ENCODE measurements around the gene UCN2. TPM values are rescaled to one million over a fixed set of nuclear protein-coding genes. Genes with fewer than 3 reads are reported as not detected.
A peak's percentile ranks its signal among the peaks of the same experiment; 100 is the strongest.

Gene UCN2
- total and polyA plus RNA-seq, 2 of the 4 experiments (the other 2 are of a cell fraction): 0.54 to 2.7 TPM

- ATAC-seq (ENCODE audit: low read depth) (peak; percentile 6; the same call in 1 of the 2 replicates), DNase-seq (peak; percentile 45)
- intact Hi-C loops (cut with micrococcal nuclease) (loop anchor here (2.0 kb wide), 1 partner anchor 44 kb away; no protein-coding TSS in a partner anchor), dilution Hi-C loops (cut with HindIII; ENCODE audit: low sequenced_read_pairs, unreplicated experiment) (no loop called here), in situ Hi-C loops (cut with MboI; ENCODE audit: low sequenced_read_pairs) (no loop called here)
- no peaks in the 10 kb centered on the region for H3K27me3 ChIP-seq (ENCODE audit: control insufficient read depth, insufficient read depth, low read length)
- peaks cover 5% of the 10 kb centered on the region for H3K9me3 ChIP-seq (ENCODE audit: control insufficient read depth, insufficient read depth, low read length)
- no peak overlapping the region; a peak in 1 of 4 replicates for H4K8ac ChIP-seq (ENCODE audit: low read depth in 2 of 2, low read length in 2 of 2)
- no peak overlapping the region; the same call in 1 of the 2 replicates for H3K18ac ChIP-seq (ENCODE audit: low read depth, low read length)
- H3K36me3 ChIP-seq (ENCODE audit: control insufficient read depth, insufficient read depth, low read length): peaks cover 2% of the 10 kb centered on the region
- no peak overlapping the region for H3K14ac ChIP-seq (replicated peaks; ENCODE audit: low read depth, low read length)
- H3K9ac ChIP-seq (ENCODE audit: low read depth, low read length): no peak overlapping the region
- no peak overlapping the region for H2AFZ ChIP-seq (replicated peaks; ENCODE audit: low read length, poor library complexity)
- WGBS, 2 experiments (ENCODE audit: extremely low coverage in 2 of 2, insufficient read length in 1 of 2): no CpG with 5 or more reads among the region's 1 CpG
- no TSS peak for BruUV-seq (replicated peaks)
- H3K56ac ChIP-seq (ENCODE audit: extremely low read depth, insufficient read depth, low read length): no peak overlapping the region
- H3K79me1 ChIP-seq (ENCODE audit: low read depth in 1 of 2, low read length in 2 of 2): peaks cover 3 to 19% of the 10 kb centered on the region in 2 experiments; a peak in 3 of 4 replicates
- peak overlapping the region; percentile 99 for H3K27ac ChIP-seq (ENCODE audit: insufficient read depth, low read length)
- no peak overlapping the region for H3K4me3 ChIP-seq (ENCODE audit: insufficient read depth, low read depth, low read length)
- H3K4me1 ChIP-seq (ENCODE audit: control insufficient read depth, insufficient read depth, low read length): peaks cover 23% of the 10 kb centered on the region
- H3K9me1 ChIP-seq (ENCODE audit: insufficient read depth, low read length): peaks cover 5% of the 10 kb centered on the region
- no peak overlapping the region for H3K23ac ChIP-seq (ENCODE audit: low read depth, low read length)
- H2AK9ac ChIP-seq (replicated peaks; ENCODE audit: low read depth, low read length, poor library complexity): no peak overlapping the region
- H4K91ac ChIP-seq (ENCODE audit: insufficient read depth, low read depth, low read length): no peak overlapping the region
- H2BK5ac ChIP-seq (ENCODE audit: low read depth, low read length, poor library complexity, severe bottlenecking): peak overlapping the region; percentile 74
- H4K20me1 ChIP-seq (ENCODE audit: insufficient read depth, low read length): no peaks in the 10 kb centered on the region
- H2AK5ac ChIP-seq (ENCODE audit: low read depth, low read length): no peak overlapping the region; the same call in 1 of the 2 replicates
- H3K4me2 ChIP-seq (ENCODE audit: low read depth, low read length): no peak overlapping the region; the same call in 1 of the 2 replicates
- ChIA-PET CTCF (interaction anchor here (0.7 to 1.6 kb wide), 2 partner anchors 23 to 50 kb away, joined by 3 to 5 read pairs; partner anchors contain the start of genes CELSR3 and SLC26A6), POLR2A (ENCODE audit: unreplicated experiment) (no interaction called here)
- H3K4ac ChIP-seq (ENCODE audit: low read depth, low read length): no peak overlapping the region
- no peak overlapping the region; the same call in 1 of the 2 replicates for H4K5ac ChIP-seq (ENCODE audit: low read depth, low read length)
- no peak overlapping the region for H2BK20ac ChIP-seq (ENCODE audit: low read depth, low read length)
- TF ChIP-seq CEBPB (IDR thresholded peaks at IDR 0.05; ENCODE audit: low read depth, low read length) (peak; percentile 76), ELK1 (IDR thresholded peaks at IDR 0.05; ENCODE audit: borderline replicate concordance, low read depth, low read length) (no peak)
- H2BK120ac ChIP-seq (ENCODE audit: low read depth, low read length): peak overlapping the region; percentile 86; the same call in 1 of the 2 replicates
- no peak overlapping the region for H2BK15ac ChIP-seq (ENCODE audit: low read depth, low read length)
Observed at GRCh38 chr3:48612309-48612708, 48.7 kb upstream of the UCN2 start.
